ENCODE data around the gene NABP2. TPM values are rescaled to one million over a fixed set of nuclear protein-coding genes. Genes with fewer than 3 reads are reported as not detected.

NABP2 gene
- polyA plus RNA-seq, 2 of the 4 experiments (the other 2 are of a cell fraction): 64.1 to 86.7 TPM

GRCh38 chr12:56189099-56189917, 34.8 kb upstream of the NABP2 start, which contains the start of gene SMARCC2 (continued):
- TF ChIP-seq CTCF (IDR thresholded peaks at IDR 0.05) (peak; percentile 99), MAX (IDR thresholded peaks at IDR 0.05) (peak; percentile 49; the same call in 1 of the 2 replicates), EHF (CRISPR knock-in tag; IDR thresholded peaks at IDR 0.05) (no peak), HOXA7 (CRISPR knock-in tag; IDR thresholded peaks at IDR 0.05) (no peak), ZC3H11A (IDR thresholded peaks at IDR 0.05) (no peak), CBX2 (IDR thresholded peaks at IDR 0.05; ENCODE audit: borderline replicate concordance, low read depth) (no peak), ESRRA (IDR thresholded peaks at IDR 0.05; ENCODE audit: borderline replicate concordance, low read length) (no peak), NPAS2 (CRISPR knock-in tag; IDR thresholded peaks at IDR 0.05; ENCODE audit: borderline replicate concordance) (no peak), USF2 (IDR thresholded peaks at IDR 0.05) (no peak)

DNA sequence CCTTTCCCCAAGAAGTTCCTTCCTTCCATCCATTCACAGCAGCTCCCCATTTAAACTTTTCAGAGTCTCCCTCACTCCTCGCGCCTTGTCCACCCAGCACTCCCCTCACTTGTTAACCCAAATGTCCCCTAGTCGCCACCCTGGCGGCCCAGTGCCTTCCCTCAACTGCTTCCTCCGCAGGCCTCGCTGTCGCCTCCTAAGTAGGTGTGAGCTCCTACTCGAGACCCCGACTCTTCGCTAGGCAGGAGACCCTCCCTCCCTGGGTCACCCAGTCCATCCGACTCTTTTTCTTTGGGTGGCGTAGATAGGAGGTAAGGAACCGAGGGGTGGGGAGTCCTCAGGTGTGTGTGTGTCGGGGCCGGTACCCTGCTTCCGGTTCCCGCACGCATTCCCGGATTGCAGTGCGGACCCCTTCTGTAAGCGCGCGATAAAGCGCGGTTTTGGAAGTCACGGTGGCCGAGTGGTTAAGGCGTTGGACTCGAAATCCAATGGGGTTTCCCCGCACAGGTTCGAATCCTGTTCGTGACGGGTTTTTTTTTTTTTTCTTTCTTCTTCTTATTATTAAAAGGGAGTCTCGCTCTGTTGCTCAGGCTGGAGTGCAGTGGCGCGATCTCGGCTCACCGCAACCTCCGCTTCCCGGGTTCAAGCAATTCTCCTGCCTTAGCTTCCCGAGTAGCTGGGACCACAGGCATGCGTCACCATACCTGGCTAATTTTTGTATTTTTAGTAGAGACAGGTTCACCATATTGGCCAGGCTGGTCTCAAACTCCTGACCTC, 34.0 kb upstream of the NABP2 start:
- peaks cover 13% of the 10 kb centered on the region for H3K4me1 ChIP-seq
- ATAC-seq: peak; percentile 74 to 77
- peak overlapping the region; percentile 74 for H3K4me2 ChIP-seq
- POLR2A ChIA-PET: interaction anchor here (0.6 to 1.7 kb wide), 14 partner anchors 15 to 278 kb away, joined by 3 to 36 read pairs (median 5); partner anchors contain the start of genes ANKRD52, CNPY2, ESYT1 and MYL6
- peak overlapping the region; percentile 81 for H3K4me3 ChIP-seq
- 2% methylated on average over 42 of the region's 42 CpGs for WGBS (ENCODE audit: missing lambda C conversion rate)
- no peak for FAIRE-seq
- H3K27ac ChIP-seq: peak overlapping the region; percentile 83 to 99
- H3K9me3 ChIP-seq: no peaks in the 10 kb centered on the region
- DNase-seq (ENCODE audit: low read depth in 1 of 2, low spot score in 1 of 2): peak; percentile 71 to 94
- CTCF ChIA-PET: interaction anchor here (0.6 to 6.8 kb wide), 64 partner anchors 9 to 1327 kb away, joined by 3 to 204 read pairs (median 6); partner anchors contain the start of genes ANKRD52, CNPY2, COQ10A and CS
- TF ChIP-seq, protein P1, sequence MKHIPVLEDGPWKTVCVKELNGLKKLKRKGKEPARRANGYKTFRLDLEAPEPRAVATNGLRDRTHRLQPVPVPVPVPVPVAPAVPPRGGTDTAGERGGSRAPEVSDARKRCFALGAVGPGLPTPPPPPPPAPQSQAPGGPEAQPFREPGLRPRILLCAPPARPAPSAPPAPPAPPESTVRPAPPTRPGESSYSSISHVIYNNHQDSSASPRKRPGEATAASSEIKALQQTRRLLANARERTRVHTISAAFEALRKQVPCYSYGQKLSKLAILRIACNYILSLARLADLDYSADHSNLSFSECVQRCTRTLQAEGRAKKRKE (CRISPR knock-in tag; IDR thresholded peaks at IDR 0.05; ENCODE audit: low read depth): no peak
- TF ChIP-seq ZC3H11A (IDR thresholded peaks at IDR 0.05) (no peak), RCOR1 (IDR thresholded peaks at IDR 0.05; ENCODE audit: low read depth, low read length) (no peak), EP300 (IDR thresholded peaks at IDR 0.05) (no peak), FOSB (CRISPR knock-in tag; IDR thresholded peaks at IDR 0.05) (0 out of 2 replicates have a peak, but pooled peaks have one; percentile 47), CEBPB (IDR thresholded peaks at IDR 0.05) (no peak), MYC (IDR thresholded peaks at IDR 0.05; ENCODE audit: borderline replicate concordance, low read length) (peak; percentile 45; the same call in 1 of the 2 replicates), RARB (CRISPR knock-in tag; IDR thresholded peaks at IDR 0.05) (no peak; the same call in 1 of the 2 replicates), ZSCAN20 (CRISPR knock-in tag; IDR thresholded peaks at IDR 0.05) (peak; percentile 73; the same call in 1 of the 2 replicates), CBX2 (IDR thresholded peaks at IDR 0.05; ENCODE audit: borderline replicate concordance, low read depth) (no peak), NFE2L2 (conservative IDR thresholded peaks at IDR 0.05; ENCODE audit: low read length) (no peak), RAD21 (conservative IDR thresholded peaks at IDR 0.05 in 1 of 2, IDR thresholded peaks at IDR 0.05 in 1 of 2) (no peak), PHF8 (IDR thresholded peaks at IDR 0.05; ENCODE audit: borderline replicate concordance, low read depth) (peak; percentile 56; the same call in 1 of the 2 replicates), POLR2A (IDR thresholded peaks at IDR 0.05; ENCODE audit: low read length) (peak; percentile 30; the same call in 1 of the 2 replicates), REST (IDR thresholded peaks at IDR 0.05) (no peak), GATA3 (IDR thresholded peaks at IDR 0.05; ENCODE audit: borderline replicate concordance) (no peak), JUNB (IDR thresholded peaks at IDR 0.05) (no peak), CHD2 (IDR thresholded peaks at IDR 0.05; ENCODE audit: low read length, partially characterized antibody) (no peak), EHF (CRISPR knock-in tag; IDR thresholded peaks at IDR 0.05) (no peak; the same call in 1 of the 2 replicates), CBX8 (IDR thresholded peaks at IDR 0.05) (no peak)
- TF ChIP-seq, protein P2, sequence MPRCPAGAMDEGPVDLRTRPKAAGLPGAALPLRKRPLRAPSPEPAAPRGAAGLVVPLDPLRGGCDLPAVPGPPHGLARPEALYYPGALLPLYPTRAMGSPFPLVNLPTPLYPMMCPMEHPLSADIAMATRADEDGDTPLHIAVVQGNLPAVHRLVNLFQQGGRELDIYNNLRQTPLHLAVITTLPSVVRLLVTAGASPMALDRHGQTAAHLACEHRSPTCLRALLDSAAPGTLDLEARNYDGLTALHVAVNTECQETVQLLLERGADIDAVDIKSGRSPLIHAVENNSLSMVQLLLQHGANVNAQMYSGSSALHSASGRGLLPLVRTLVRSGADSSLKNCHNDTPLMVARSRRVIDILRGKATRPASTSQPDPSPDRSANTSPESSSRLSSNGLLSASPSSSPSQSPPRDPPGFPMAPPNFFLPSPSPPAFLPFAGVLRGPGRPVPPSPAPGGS (IDR thresholded peaks at IDR 0.05): no peak
